ENCODE measurements around the gene U2SURP.
"Not testable (repeated sequence)": the region's sequence is repeated elsewhere in the genome, so short reads cannot be mapped to it uniquely, and the experiment has no call there.

The U2SURP gene

GRCh38 chr3:142987080-142987700 is 14.2 kb upstream of the U2SURP start:
- H3K4me3 ChIP-seq (replicated peaks in 1 of 2; ENCODE audit: low read depth in 2 of 2, low read length in 2 of 2), result no peak overlapping the region
- DNase-seq (ENCODE audit: low read depth in 2 of 2), result peak; percentile 64 to 69
- TF ChIP-seq, protein P1, sequence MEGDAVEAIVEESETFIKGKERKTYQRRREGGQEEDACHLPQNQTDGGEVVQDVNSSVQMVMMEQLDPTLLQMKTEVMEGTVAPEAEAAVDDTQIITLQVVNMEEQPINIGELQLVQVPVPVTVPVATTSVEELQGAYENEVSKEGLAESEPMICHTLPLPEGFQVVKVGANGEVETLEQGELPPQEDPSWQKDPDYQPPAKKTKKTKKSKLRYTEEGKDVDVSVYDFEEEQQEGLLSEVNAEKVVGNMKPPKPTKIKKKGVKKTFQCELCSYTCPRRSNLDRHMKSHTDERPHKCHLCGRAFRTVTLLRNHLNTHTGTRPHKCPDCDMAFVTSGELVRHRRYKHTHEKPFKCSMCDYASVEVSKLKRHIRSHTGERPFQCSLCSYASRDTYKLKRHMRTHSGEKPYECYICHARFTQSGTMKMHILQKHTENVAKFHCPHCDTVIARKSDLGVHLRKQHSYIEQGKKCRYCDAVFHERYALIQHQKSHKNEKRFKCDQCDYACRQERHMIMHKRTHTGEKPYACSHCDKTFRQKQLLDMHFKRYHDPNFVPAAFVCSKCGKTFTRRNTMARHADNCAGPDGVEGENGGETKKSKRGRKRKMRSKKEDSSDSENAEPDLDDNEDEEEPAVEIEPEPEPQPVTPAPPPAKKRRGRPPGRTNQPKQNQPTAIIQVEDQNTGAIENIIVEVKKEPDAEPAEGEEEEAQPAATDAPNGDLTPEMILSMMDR (IDR thresholded peaks at IDR 0.05; ENCODE audit: low read depth, low read length), result peak; percentile 51

- H3K4me3 ChIP-seq (replicated peaks in 1 of 2; ENCODE audit: low read depth in 2 of 2, low read length in 2 of 2), result no peak overlapping the region
- TF ChIP-seq, protein P1 (IDR thresholded peaks at IDR 0.05; ENCODE audit: low read depth, low read length), result no peak
- DNase-seq (ENCODE audit: low read depth in 2 of 2), result peak; percentile 68 to 76
These were observed 13.7 kb upstream of the U2SURP start for GRCh38 chr3:142987707-142988106.

GRCh38 chr3:142988221-142988620 is 13.1 kb upstream of the U2SURP start:
- H3K4me3 ChIP-seq (replicated peaks in 1 of 2; ENCODE audit: low read depth in 2 of 2, low read length in 2 of 2); DNase-seq (ENCODE audit: low read depth in 2 of 2): not testable (repeated sequence)

DNA sequence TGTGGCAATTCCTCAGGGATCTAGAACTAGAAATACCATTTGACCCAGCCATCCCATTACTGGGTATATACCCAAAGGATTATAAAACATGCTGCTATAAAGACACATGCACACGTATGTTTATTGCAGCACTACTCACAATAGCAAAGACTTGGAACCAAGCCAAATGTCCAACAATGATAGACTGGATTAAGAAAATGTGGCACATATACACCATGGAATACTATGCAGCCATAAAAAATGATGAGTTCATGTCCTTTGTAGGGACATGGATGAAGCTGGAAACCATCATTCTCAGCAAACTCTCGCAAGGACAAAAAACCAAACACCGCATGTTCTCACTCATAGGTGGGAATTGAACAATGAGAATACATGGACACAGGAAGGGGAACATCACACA is 12.5 kb upstream of the U2SURP start:
- not testable (repeated sequence) for DNase-seq (ENCODE audit: low read depth in 2 of 2); H3K4me3 ChIP-seq (replicated peaks in 1 of 2; ENCODE audit: low read depth in 2 of 2, low read length in 2 of 2)

DNA sequence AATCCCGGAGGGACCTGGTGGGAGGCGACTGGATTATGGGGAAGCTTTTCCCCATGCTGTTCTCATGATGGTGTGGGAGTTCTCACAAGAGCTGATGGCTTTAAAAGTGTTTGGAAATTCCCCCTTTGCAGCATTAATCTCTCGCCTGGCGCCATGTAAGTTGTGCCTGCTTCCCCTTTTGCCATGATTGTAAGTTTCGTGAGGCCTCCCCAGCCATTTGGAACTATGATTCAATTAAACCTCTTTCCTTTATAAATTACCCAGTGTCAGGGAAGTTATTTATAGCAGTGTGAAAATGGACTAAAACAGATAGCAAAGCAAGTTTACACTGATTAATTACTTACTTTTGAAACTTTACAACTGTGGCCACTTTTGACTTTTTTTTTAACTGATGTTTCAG is 10.6 kb upstream of the U2SURP start:
- DNase-seq (ENCODE audit: low read depth in 2 of 2), result no peak

GRCh38 chr3:142992323-142992722 is 9.0 kb upstream of the U2SURP start:
- TF ChIP-seq, protein P1 (IDR thresholded peaks at IDR 0.05; ENCODE audit: low read depth, low read length), result no peak
- DNase-seq (ENCODE audit: low read depth in 2 of 2), result no peak

More for the DNA sequence above, 10.6 kb upstream of the U2SURP start:
- TF ChIP-seq, protein P1 (IDR thresholded peaks at IDR 0.05; ENCODE audit: low read depth, low read length), result no peak
- no peak overlapping the region for H3K4me3 ChIP-seq (replicated peaks in 1 of 2; ENCODE audit: low read depth in 2 of 2, low read length in 2 of 2)

DNA sequence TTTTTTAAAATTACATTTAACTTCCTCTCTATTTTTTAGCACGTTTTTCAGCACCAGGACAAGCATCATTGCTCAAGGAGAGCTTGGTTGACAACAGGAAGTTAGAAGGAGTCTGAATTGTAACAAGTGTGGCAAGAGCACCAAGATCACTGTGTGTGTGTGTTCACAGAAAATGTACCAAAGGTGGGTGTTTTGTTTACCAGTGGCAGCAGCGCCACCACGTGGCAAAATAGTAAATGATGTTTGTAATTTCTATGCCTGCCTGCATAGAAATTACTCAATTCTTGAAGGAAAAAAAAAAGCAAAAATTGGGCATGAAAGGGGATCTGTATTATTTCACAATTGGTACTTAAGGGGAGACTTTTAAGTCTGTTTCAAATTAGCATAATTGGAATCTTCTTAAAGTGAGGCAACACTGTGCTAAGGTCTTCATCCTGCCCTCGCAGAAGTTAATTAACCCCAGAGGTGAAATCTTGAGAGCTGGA is 7.4 kb upstream of the U2SURP start:
- no peak overlapping the region for H3K4me3 ChIP-seq (replicated peaks in 1 of 2; ENCODE audit: low read depth in 2 of 2, low read length in 2 of 2)
- DNase-seq (ENCODE audit: low read depth in 2 of 2), result peak; percentile 86 to 88
- TF ChIP-seq, protein P1 (IDR thresholded peaks at IDR 0.05; ENCODE audit: low read depth, low read length), result peak; percentile 49

More at GRCh38 chr3:142992323-142992722, 9.0 kb upstream of the U2SURP start:
- H3K4me3 ChIP-seq (replicated peaks in 1 of 2; ENCODE audit: low read depth in 2 of 2, low read length in 2 of 2), result no peak overlapping the region

- no peak for DNase-seq (ENCODE audit: low read depth in 2 of 2)
- TF ChIP-seq, protein P1 (IDR thresholded peaks at IDR 0.05; ENCODE audit: low read depth, low read length), result no peak
- H3K4me3 ChIP-seq (replicated peaks in 1 of 2; ENCODE audit: low read depth in 2 of 2, low read length in 2 of 2), result no peak overlapping the region
These were observed 4.0 kb upstream of the U2SURP start for GRCh38 chr3:142997330-142997729.
